Stomach (tissue), 9 donors: ENCODE data around the gene INAVA. TPM values are rescaled to one million over a fixed set of nuclear protein-coding genes. Genes with fewer than 3 reads are reported as not detected.
"Not testable (repeated sequence)": the region's sequence is repeated elsewhere in the genome, so short reads cannot be mapped to it uniquely, and the experiment has no call there.

ENCODE experiments used
- DNase-seq, 2 donors: peaks; one replicate each; pipeline versions ENCODE4 v3.0.0 to v3.0.0-alpha.2; 2013 to 2019
- H3K27ac ChIP-seq, 5 donors: fragments of 200-600 bp in 4 of 5; sonication (generic) in 4 of 5; one replicate each; pipeline ENCODE4 v1.5.1; 2013 to 2019; ENCODE audit warnings: mild to moderate bottlenecking in 1 of 5, moderate library complexity in 1 of 5
- H3K27me3 ChIP-seq, 3 donors: fragments of 200-600 bp; sonication (generic); one replicate each; pipeline ENCODE4 v1.5.1; 2017 to 2019; ENCODE audit warnings: mixed run types in 1 of 3
- H3K36me3 ChIP-seq, 4 donors: fragments of 200-600 bp; sonication (generic); 1 replicate in 3 of 4; 2 replicates in 1 of 4; pipeline ENCODE4 v1.5.1; 2016 to 2019
- H3K4me1 ChIP-seq, 4 donors: fragments of 200-600 bp; sonication (generic); one replicate each; pipeline ENCODE4 v1.5.1; 2016 to 2019
- H3K4me3 ChIP-seq, 4 donors: fragments of 200-600 bp; sonication (generic) in 3 of 4; one replicate each; pipeline ENCODE4 v1.5.1; 2016 to 2019; ENCODE audit warnings: mild to moderate bottlenecking in 1 of 4
- H3K9me3 ChIP-seq, 4 donors: fragments of 200-600 bp; sonication (generic); one replicate each; pipeline ENCODE4 v1.5.1; 2016 to 2019
- EP300 ChIP-seq: sonication (generic); formaldehyde crosslinking; IDR thresholded peaks from one replicate; pipeline ENCODE4 v1.6.1; 2017; ENCODE audit warnings: antibody characterized with exemption
- POLR2A ChIP-seq, 4 donors: fragments of 450-650 bp; IDR thresholded peaks; one replicate each; pipeline ENCODE4 v1.6.1; 2016; ENCODE audit warnings: antibody characterized with exemption in 4 of 4, control low read depth in 2 of 4, mild to moderate bottlenecking in 1 of 4, moderate library complexity in 1 of 4
- POLR2AphosphoS5 ChIP-seq, 3 donors: sonication (generic); formaldehyde crosslinking; IDR thresholded peaks; one replicate each; pipeline ENCODE4 v1.6.1; 2016; ENCODE audit warnings: antibody characterized with exemption in 3 of 3
- WGBS, 5 donors: extraction: QIAGEN DNeasy Blood & Tissue Kit in 3 of 5; methylation state at CpG; one replicate each; pipeline versions ENCODE4 v1.1.5 to v1.1.7; 2013 to 2018; 5-methylcytosine and 5-hydroxymethylcytosine counted together
- intact Hi-C: fragments of 100-400 bp; cut with DNase I; formaldehyde crosslinking; loops from one replicate; pipeline ENCODE4 v1.15.1; 2023; ENCODE audit warnings: low total_unique reads
- polyA plus RNA-seq, 3 donors: library from polyadenylated mRNA; stranded (reverse); fragments of 200-250 nt; gene quantifications; one replicate each; pipeline ENCODE4 v1.2.3, GENCODE V29; 2013
- small RNA-seq, 4 donors: library from RNA; depleted of rRNA; stranded (forward); fragments of <200 nt; gene quantifications; one replicate each; pipeline ENCODE3, GENCODE V24; 2016
- total RNA-seq, 5 donors: library from RNA; depleted of rRNA; stranded (reverse); fragments of >200 nt; gene quantifications; one replicate each; pipeline versions ENCODE4 v1.1.0 to v1.2.3, GENCODE V29; 2014 to 2016
- TF ChIP-seq, protein P1 (sequence below), 7 experiments: fragments of 450-650 bp in 4 of 7; fragments of 200-600 bp in 3 of 7; sonication (generic) in 3 of 7; IDR thresholded peaks; one replicate each; pipeline ENCODE4 v1.5.1; 2016 to 2019; ENCODE audit warnings: antibody characterized with exemption in 7 of 7, control low read depth in 2 of 7, mild to moderate bottlenecking in 1 of 7
- donor health status: healthy with polysubstance abuse.
- donor health status: Bipolar disorder and iron deficiency.
- donor health status: healthy.

The INAVA gene
- total and polyA plus RNA-seq, 8 donors, result 11.3 to 184 (median 71.4) TPM

GRCh38 chr1:200962631-200963030, 67.9 kb downstream of the INAVA start:
- intact Hi-C loops, result no loop called here
- TF ChIP-seq, protein P1, sequence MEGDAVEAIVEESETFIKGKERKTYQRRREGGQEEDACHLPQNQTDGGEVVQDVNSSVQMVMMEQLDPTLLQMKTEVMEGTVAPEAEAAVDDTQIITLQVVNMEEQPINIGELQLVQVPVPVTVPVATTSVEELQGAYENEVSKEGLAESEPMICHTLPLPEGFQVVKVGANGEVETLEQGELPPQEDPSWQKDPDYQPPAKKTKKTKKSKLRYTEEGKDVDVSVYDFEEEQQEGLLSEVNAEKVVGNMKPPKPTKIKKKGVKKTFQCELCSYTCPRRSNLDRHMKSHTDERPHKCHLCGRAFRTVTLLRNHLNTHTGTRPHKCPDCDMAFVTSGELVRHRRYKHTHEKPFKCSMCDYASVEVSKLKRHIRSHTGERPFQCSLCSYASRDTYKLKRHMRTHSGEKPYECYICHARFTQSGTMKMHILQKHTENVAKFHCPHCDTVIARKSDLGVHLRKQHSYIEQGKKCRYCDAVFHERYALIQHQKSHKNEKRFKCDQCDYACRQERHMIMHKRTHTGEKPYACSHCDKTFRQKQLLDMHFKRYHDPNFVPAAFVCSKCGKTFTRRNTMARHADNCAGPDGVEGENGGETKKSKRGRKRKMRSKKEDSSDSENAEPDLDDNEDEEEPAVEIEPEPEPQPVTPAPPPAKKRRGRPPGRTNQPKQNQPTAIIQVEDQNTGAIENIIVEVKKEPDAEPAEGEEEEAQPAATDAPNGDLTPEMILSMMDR (IDR thresholded peaks at IDR 0.05), result no peak
- TF ChIP-seq POLR2AphosphoS5 (IDR thresholded peaks at IDR 0.05) (no peak), POLR2A (IDR thresholded peaks at IDR 0.05) (no peak), EP300 (no peak)
- Histone ChIP-seq H3K4me1 (no peaks in the 10 kb centered on the region), H3K4me3 (no peak overlapping the region), H3K36me3 (no peaks in the 10 kb centered on the region), H3K9me3 (no peaks in the 10 kb centered on the region), H3K27me3 (peaks cover 0 to 9% (median 0%) of the 10 kb centered on the region in 3 donors), H3K27ac (no peak overlapping the region)
- WGBS, 5 donors, result 85 to 96% (median 92%) methylated on average over 4 of the region's 4 CpGs
- DNase-seq, result no peak

- no peak overlapping the region for H3K27ac ChIP-seq
- no peaks in the 10 kb centered on the region for H3K4me1 ChIP-seq
- H3K9me3 ChIP-seq, result no peaks in the 10 kb centered on the region
- peaks cover 0 to 9% (median 0%) of the 10 kb centered on the region in 3 donors for H3K27me3 ChIP-seq
- TF ChIP-seq, protein P1 (IDR thresholded peaks at IDR 0.05), result no peak
- TF ChIP-seq EP300 (no peak), POLR2A (IDR thresholded peaks at IDR 0.05) (no peak), POLR2AphosphoS5 (IDR thresholded peaks at IDR 0.05) (no peak)
- DNase-seq, result no peak
- H3K4me3 ChIP-seq, result no peak overlapping the region
- no peaks in the 10 kb centered on the region for H3K36me3 ChIP-seq
- intact Hi-C loops, result no loop called here
- 84 to 95% (median 91%) methylated on average over 2 of the region's 2 CpGs for WGBS, 5 donors
Measured at GRCh38 chr1:200963076-200963475, 68.4 kb downstream of the INAVA start.

DNA sequence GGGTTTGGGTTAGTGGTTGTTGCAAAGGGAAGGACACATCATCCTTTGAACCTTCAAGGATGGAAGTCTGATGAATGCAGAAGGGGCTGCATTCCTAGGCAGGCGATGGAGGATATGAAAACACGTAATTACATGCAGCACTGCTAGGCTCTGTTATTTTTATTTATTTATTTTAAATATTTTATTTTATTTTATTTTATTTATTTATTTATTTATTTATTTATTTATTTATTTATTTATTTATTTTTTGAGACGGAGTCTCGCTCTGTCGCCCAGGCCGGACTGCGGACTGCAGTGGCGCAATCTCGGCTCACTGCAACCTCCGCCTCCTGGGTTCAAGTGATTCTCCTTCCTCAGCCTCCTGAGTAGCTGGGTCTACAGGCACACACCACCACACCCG, 69.2 kb downstream of the INAVA start:
- H3K27ac ChIP-seq, result not testable (repeated sequence)
- 83 to 97% (median 91%) methylated on average over 11 of the region's 11 CpGs for WGBS, 5 donors

More for the DNA sequence above, 69.2 kb downstream of the INAVA start:
- DNase-seq, H3K4me1 ChIP-seq, H3K36me3 ChIP-seq, H3K27me3 ChIP-seq, H3K9me3 ChIP-seq, H3K4me3 ChIP-seq, intact Hi-C loops: not testable (repeated sequence)

Small RNA genes within 50 kb of the gene (small RNA-seq; reads per million reads assigned to genes)
- 0 reads per million in 4 donors for gene RNU6-704P

Other genes starting within 250 kb of the INAVA start
- gene DDX59, start 225.0 kb upstream of the INAVA start, total RNA-seq, result 10 to 100 TPM; 14.6 to 23.9 (median 22.3) TPM
- gene DDX59, start 225.0 kb upstream of the INAVA start, polyA plus RNA-seq, result 10 to 100 TPM; 12.1 to 21.0 (median 18.3) TPM
- gene CAMSAP2, start 156.0 kb upstream of the INAVA start, total RNA-seq, result 10 to 100 TPM in 3 of 5 donors, 1 to 10 TPM in 2; 5.5 to 35.4 (median 16.5) TPM
- gene CAMSAP2, start 156.0 kb upstream of the INAVA start, polyA plus RNA-seq, result 1 to 10 TPM; 4.5 to 6.3 (median 6.1) TPM
- not detected for gene GPR25, start 21.9 kb upstream of the INAVA start, total RNA-seq
- gene GPR25, start 21.9 kb upstream of the INAVA start, polyA plus RNA-seq, result 1 to 10 TPM in 1 of 3 donors, under 1 TPM in 2; 0.08 to 1.5 (median 0.75) TPM
- 1 to 10 TPM; 2.0 to 8.8 (median 3.2) TPM for gene KIF21B, start 128.8 kb downstream of the INAVA start, total RNA-seq
- under 1 TPM; 0.30 to 0.68 (median 0.31) TPM for gene KIF21B, start 128.8 kb downstream of the INAVA start, polyA plus RNA-seq
- gene CACNA1S, start 217.5 kb downstream of the INAVA start, total RNA-seq, result under 1 TPM in 2 of 5 donors, not detected in 3; under 0.01 to 0.18 TPM
- not detected for gene CACNA1S, start 217.5 kb downstream of the INAVA start, polyA plus RNA-seq
- under 1 TPM in 1 of 5 donors, not detected in 4; 0.18 TPM for gene ASCL5, start 232.3 kb downstream of the INAVA start, total RNA-seq
- gene ASCL5, start 232.3 kb downstream of the INAVA start, polyA plus RNA-seq, result under 1 TPM in 2 of 3 donors, not detected in 1; 0.10 to 0.19 TPM